Measurements from ENCODE around the gene KRT6C.

GRCh38 chr12:52440821-52441319 lies 32.7 kb downstream of the KRT6C start:
- no peak for TF ChIP-seq CTCF (IDR thresholded peaks at IDR 0.05 in 4 of 5, conservative IDR thresholded peaks at IDR 0.05 in 1 of 5)
- TF ChIP-seq POLR2A (IDR thresholded peaks at IDR 0.05) = no peak

Data from gastrocnemius medialis (tissue), 4 donors.